SK-N-SH (cell line): ENCODE data around the gene CMC4. TPM values are rescaled to one million over a fixed set of nuclear protein-coding genes. Genes with fewer than 3 reads are reported as not detected.

ENCODE experiments used
- CTCF ChIA-PET: fragments of 300-600, 350-600 bp; formaldehyde crosslinking; extraction: SDS; loops from one replicate; lab custom pipeline; 2021; lab: Yijun Ruan, JAX
- POLR2A ChIA-PET: fragments of 350-600 bp; sonication (Branson Sonifier 250); formaldehyde crosslinking; extraction: SDS; loops from one replicate; lab custom pipeline; 2020; ENCODE audit warnings: antibody characterized with exemption, inconsistent platforms; lab: Yijun Ruan, JAX
- DNase-seq: peaks from one replicate; pipeline ENCODE4 v3.0.0; 2012
- H2AFZ ChIP-seq: fragments of 200-600 bp; sonication (generic); 2 replicates; pipeline ENCODE4 v1.8.1; 2016; ENCODE audit warnings: antibody characterized with exemption, mild to moderate bottlenecking, low read depth
- H3F3A ChIP-seq: fragments of 200-600 bp; sonication (generic); replicated peaks from 2 replicates; pipeline ENCODE3; 2016; ENCODE audit warnings: antibody characterized with exemption, mild to moderate bottlenecking; ENCODE audit not compliant: insufficient read depth
- H3K27ac ChIP-seq, 2 experiments: fragments of 200-500 bp in 1 of 2; fragments of 200-600 bp in 1 of 2; sonication (Bioruptor generic) in 1 of 2; sonication (generic), shearing (Covaris generic) in 1 of 2; 2 replicates each; pipeline versions ENCODE4 v1.5.1 to v1.6.1; 2014 to 2016; ENCODE audit warnings: low read depth in 2 of 2, inconsistent platforms in 1 of 2, low read length in 1 of 2, mild to moderate bottlenecking in 1 of 2, mixed read lengths in 1 of 2
- H3K27me3 ChIP-seq: fragments of 200-600 bp; sonication (generic), shearing (Covaris generic); 2 replicates; pipeline ENCODE4 v1.6.1; 2016; ENCODE audit warnings: mixed run types; ENCODE audit not compliant: insufficient read depth
- H3K36me3 ChIP-seq, 2 experiments: fragments of 200-500 bp in 1 of 2; fragments of 200-600 bp in 1 of 2; sonication (Bioruptor generic) in 1 of 2; sonication (generic) in 1 of 2; replicated peaks in 1 of 2; 2 replicates each; pipeline versions ENCODE3 to v1.5.1; 2014 to 2016; ENCODE audit warnings: low read length in 1 of 2, mild to moderate bottlenecking in 1 of 2; ENCODE audit not compliant: insufficient read depth in 2 of 2, control insufficient read depth in 1 of 2
- H3K4me1 ChIP-seq, 2 experiments: fragments of 200-500 bp in 1 of 2; fragments of 200-600 bp in 1 of 2; sonication (Bioruptor generic) in 1 of 2; sonication (generic), shearing (Covaris generic) in 1 of 2; 2 replicates each; pipeline versions ENCODE4 v1.5.1 to v1.6.1; 2014 to 2016; ENCODE audit warnings: low read depth in 1 of 2, low read length in 1 of 2, mixed run types in 1 of 2; ENCODE audit not compliant: insufficient read depth in 2 of 2, control insufficient read depth in 1 of 2
- H3K4me2 ChIP-seq: fragments of 200-600 bp; sonication (generic), shearing (Covaris generic); 2 replicates; pipeline ENCODE4 v1.6.1; 2017; ENCODE audit warnings: mixed run types
- H3K4me3 ChIP-seq, 2 experiments: fragments of 200-500 bp in 1 of 2; fragments of 200-600 bp in 1 of 2; sonication (Bioruptor generic) in 1 of 2; sonication (generic), shearing (Covaris generic) in 1 of 2; 2 replicates each; pipeline versions ENCODE4 v1.5.1 to v1.8.1; 2014 to 2016; ENCODE audit warnings: low read depth in 2 of 2, inconsistent platforms in 1 of 2, low read length in 1 of 2, mild to moderate bottlenecking in 1 of 2, mixed read lengths in 1 of 2, moderate library complexity in 1 of 2
- H3K79me2 ChIP-seq: fragments of 200-600 bp; sonication (generic); 2 replicates; pipeline ENCODE4 v1.8.1; 2017; ENCODE audit warnings: mild to moderate bottlenecking; ENCODE audit not compliant: insufficient read depth
- H3K9ac ChIP-seq: fragments of 200-600 bp; sonication (generic); 2 replicates; pipeline ENCODE4 v1.6.1; 2017; ENCODE audit warnings: mixed run types
- H3K9me2 ChIP-seq: fragments of 200-600 bp; sonication (generic); 2 replicates; pipeline ENCODE4 v1.6.1; 2017; ENCODE audit warnings: mixed run types
- H3K9me3 ChIP-seq: fragments of 200-600 bp; sonication (generic); 2 replicates; pipeline ENCODE4 v1.6.1; 2017; ENCODE audit warnings: mixed run types, mild to moderate bottlenecking, moderate library complexity
- H4K20me1 ChIP-seq: fragments of 200-600 bp; sonication (generic); 2 replicates; pipeline ENCODE4 v1.6.1; 2017; ENCODE audit warnings: mild to moderate bottlenecking, mixed run types; ENCODE audit not compliant: insufficient read depth
- EP300 ChIP-seq, 2 experiments: IDR thresholded peaks; 2 replicates each; pipeline versions ENCODE4 v1.4.0 to v1.6.1; 2012; ENCODE audit warnings: borderline replicate concordance in 1 of 2, low read depth in 1 of 2, low read length in 1 of 2
- FOSL2 ChIP-seq: IDR thresholded peaks from 2 replicates; pipeline ENCODE4 v1.4.0; 2012; ENCODE audit warnings: low read depth, mild to moderate bottlenecking, moderate library complexity, borderline replicate concordance
- FOXM1 ChIP-seq: IDR thresholded peaks from 2 replicates; pipeline ENCODE4 v1.4.0; 2012; ENCODE audit warnings: low read depth, mild to moderate bottlenecking
- GABPA ChIP-seq: IDR thresholded peaks from 2 replicates; pipeline ENCODE4 v1.4.0; 2012; ENCODE audit warnings: low read depth, mild to moderate bottlenecking
- MEF2A ChIP-seq: IDR thresholded peaks from 2 replicates; pipeline ENCODE4 v1.4.0; 2012; ENCODE audit warnings: low read depth, borderline replicate concordance
- NFIC ChIP-seq: IDR thresholded peaks from 2 replicates; pipeline ENCODE4 v1.4.0; 2012; ENCODE audit warnings: borderline replicate concordance
- RAD21 ChIP-seq: IDR thresholded peaks from 2 replicates; pipeline ENCODE4 v1.6.1; 2012; ENCODE audit warnings: mild to moderate bottlenecking, low read length
- RCOR1 ChIP-seq: fragments of 150-350 bp; IDR thresholded peaks from 2 replicates; pipeline ENCODE4 v1.6.1; 2017; ENCODE audit warnings: antibody characterized with exemption, low read length
- RXRA ChIP-seq: IDR thresholded peaks from 2 replicates; pipeline ENCODE4 v1.4.0; 2012; ENCODE audit warnings: low read depth, mild to moderate bottlenecking, borderline replicate concordance
- SIN3A ChIP-seq: IDR thresholded peaks from 2 replicates; pipeline ENCODE4 v1.6.1; 2012; ENCODE audit warnings: low read depth, mild to moderate bottlenecking, low read length, moderate library complexity, borderline replicate concordance
- SMC3 ChIP-seq: IDR thresholded peaks from 2 replicates; pipeline ENCODE4 v1.6.1; 2012; ENCODE audit warnings: low read depth, low read length, improper control_type of control experiment
- TCF12 ChIP-seq: IDR thresholded peaks from 2 replicates; pipeline ENCODE4 v1.4.0; 2012
- YY1 ChIP-seq: IDR thresholded peaks from 2 replicates; pipeline ENCODE4 v1.4.0; 2012; ENCODE audit warnings: low read depth, mild to moderate bottlenecking
- WGBS: methylation state at CpG from one replicate; pipeline ENCODE4 v1.1.6; 2017; ENCODE audit warnings: low lambda C conversion rate; 5-methylcytosine and 5-hydroxymethylcytosine counted together
- polyA plus RNA-seq, 3 experiments: library from polyadenylated mRNA; depleted of rRNA; stranded (reverse); fragments of >200 nt; gene quantifications; 2 replicates each; pipeline ENCODE4 v1.2.3, GENCODE V29; 2012
- TF ChIP-seq, protein P1 (sequence below): fragments of 200-600 bp; sonication (generic); IDR thresholded peaks from 2 replicates; pipeline ENCODE4 v1.6.1; 2017; ENCODE audit warnings: antibody characterized with exemption, mild to moderate bottlenecking, moderate library complexity
- TF ChIP-seq, protein P2 (sequence below): IDR thresholded peaks from 2 replicates; pipeline ENCODE4; 2012
- TF ChIP-seq, protein P3 (sequence below): IDR thresholded peaks from 2 replicates; pipeline ENCODE4 v1.4.0; 2012; ENCODE audit warnings: low read depth, borderline replicate concordance
- TF ChIP-seq, protein P4 (sequence below): IDR thresholded peaks from 2 replicates; pipeline ENCODE4 v1.6.1; 2012; ENCODE audit warnings: mild to moderate bottlenecking, low read depth, low read length, moderate library complexity
- TF ChIP-seq, protein P5 (sequence below): IDR thresholded peaks from 2 replicates; pipeline ENCODE4 v1.4.0; 2012; ENCODE audit warnings: low read depth

Gene CMC4
- polyA plus RNA-seq, 1 of the 3 experiments (the other 2 are of a cell fraction), result 12.0 TPM

DNA sequence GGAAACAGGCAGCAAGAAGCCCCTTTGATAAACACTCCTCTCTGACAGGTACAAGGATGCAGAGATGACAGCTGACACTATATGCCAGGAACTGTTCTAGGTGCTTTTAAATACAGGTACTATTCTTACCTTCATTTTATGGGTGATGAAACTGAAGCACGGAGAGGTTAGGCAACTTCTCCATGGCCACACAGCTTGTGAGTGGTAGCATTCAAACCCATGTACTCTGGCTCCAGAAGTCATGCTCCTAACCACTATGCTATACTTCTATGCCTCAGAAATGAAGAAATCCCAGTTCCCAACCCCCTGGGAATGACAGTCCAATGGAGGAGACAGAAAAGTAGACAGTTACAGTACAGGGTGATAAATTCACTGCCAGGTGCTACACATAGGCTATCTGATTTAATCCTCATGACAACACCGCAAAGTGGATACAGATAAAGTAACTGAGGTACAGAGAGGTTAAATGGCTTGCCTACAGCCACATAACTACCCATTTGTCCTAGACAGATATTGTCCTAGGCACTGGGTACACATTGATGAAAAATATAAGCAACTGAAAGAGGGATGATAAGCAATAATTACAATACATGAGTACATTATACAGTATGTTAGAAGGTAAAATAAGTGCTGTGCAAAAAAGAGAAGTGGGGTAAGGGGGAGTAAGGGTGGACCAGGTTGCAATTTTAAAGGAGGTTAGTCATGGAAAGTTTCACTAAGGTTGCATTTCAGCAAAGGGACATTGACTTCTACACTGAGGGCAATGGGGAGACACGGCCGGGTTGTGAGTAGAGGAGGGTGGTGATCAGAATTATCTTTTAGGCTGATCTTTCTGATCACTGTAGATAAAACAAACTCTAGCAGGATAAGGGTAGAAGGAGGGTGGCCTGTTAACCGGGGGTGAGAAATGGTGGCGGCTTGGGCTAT is 46.8 kb downstream of the CMC4 start:
- Histone ChIP-seq H3K27ac (no peak overlapping the region), H3K36me3 (no peaks in the 10 kb centered on the region), H3K4me1 (no peaks in the 10 kb centered on the region; a peak in 1 of 4 replicates), H4K20me1 (no peaks in the 10 kb centered on the region), H3K9me3 (no peaks in the 10 kb centered on the region), H3K27me3 (no peaks in the 10 kb centered on the region), H3K9me2 (no peaks in the 10 kb centered on the region)
- no peak for DNase-seq
- TF ChIP-seq GABPA, result no peak
- no peak for TF ChIP-seq FOXM1
- TF ChIP-seq, all 33 proteins: peak for 0
- Histone ChIP-seq H3K4me3 (no peak overlapping the region), H3K79me2 (peaks cover 14% of the 10 kb centered on the region; the same call in 1 of the 2 replicates), H2AFZ (no peak overlapping the region), H3K9ac (no peak overlapping the region), H3K4me2 (no peak overlapping the region), H3F3A (peaks cover 4% of the 10 kb centered on the region)
- 58% methylated on average over 6 of the region's 6 CpGs for WGBS
- ChIA-PET CTCF (interaction anchor here (1.7 kb wide), 1 partner anchor 106 kb away, joined by 4 read pairs; no protein-coding TSS in a partner anchor), POLR2A (no interaction called here)

DNA sequence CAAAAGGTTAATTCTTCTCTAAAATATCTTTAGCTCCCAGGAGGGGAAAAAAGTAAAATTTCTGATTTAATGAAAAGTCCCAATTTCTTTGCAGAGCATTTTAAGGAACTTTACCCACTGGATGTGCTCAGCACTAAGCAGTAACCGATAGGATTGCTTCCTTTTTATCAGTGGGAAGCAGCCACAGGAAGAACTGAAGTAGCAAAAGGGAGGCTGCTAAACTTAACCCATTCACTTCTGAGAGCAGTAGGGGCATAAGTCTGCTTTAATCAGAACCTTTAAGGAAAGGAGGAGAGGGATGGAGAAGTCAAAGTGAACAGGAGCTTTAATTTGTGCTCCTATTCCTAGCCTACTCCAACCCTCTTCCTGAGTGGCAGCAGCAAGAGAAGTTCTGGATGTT is 48.4 kb downstream of the CMC4 start, which contains the start of gene F8:
Gene F8 (minus strand): TSS at position 139 of the 400 bp plus-strand sequence. CDS start 171 bp downstream, outside the sequence.
- DNase-seq, result no peak
- no peaks in the 10 kb centered on the region for H4K20me1 ChIP-seq

More for the DNA sequence above, 48.4 kb downstream of the CMC4 start, which contains the start of gene F8:
- Histone ChIP-seq H3K9me2 (no peaks in the 10 kb centered on the region), H3K4me1 (no peaks in the 10 kb centered on the region), H3K9me3 (no peaks in the 10 kb centered on the region)
- TF ChIP-seq YY1 (no peak), RCOR1 (no peak), RAD21 (no peak), NFIC (no peak), FOXM1 (no peak), SIN3A (no peak), SMC3 (no peak), MEF2A (no peak), RXRA (no peak), EP300 (IDR thresholded peaks at IDR 0.05; ENCODE audit: borderline replicate concordance in 1 of 2, low read depth in 1 of 2, low read length in 1 of 2) (no peak), GABPA (no peak), TCF12 (no peak), FOSL2 (no peak)
- TF ChIP-seq, protein P1, sequence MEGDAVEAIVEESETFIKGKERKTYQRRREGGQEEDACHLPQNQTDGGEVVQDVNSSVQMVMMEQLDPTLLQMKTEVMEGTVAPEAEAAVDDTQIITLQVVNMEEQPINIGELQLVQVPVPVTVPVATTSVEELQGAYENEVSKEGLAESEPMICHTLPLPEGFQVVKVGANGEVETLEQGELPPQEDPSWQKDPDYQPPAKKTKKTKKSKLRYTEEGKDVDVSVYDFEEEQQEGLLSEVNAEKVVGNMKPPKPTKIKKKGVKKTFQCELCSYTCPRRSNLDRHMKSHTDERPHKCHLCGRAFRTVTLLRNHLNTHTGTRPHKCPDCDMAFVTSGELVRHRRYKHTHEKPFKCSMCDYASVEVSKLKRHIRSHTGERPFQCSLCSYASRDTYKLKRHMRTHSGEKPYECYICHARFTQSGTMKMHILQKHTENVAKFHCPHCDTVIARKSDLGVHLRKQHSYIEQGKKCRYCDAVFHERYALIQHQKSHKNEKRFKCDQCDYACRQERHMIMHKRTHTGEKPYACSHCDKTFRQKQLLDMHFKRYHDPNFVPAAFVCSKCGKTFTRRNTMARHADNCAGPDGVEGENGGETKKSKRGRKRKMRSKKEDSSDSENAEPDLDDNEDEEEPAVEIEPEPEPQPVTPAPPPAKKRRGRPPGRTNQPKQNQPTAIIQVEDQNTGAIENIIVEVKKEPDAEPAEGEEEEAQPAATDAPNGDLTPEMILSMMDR, result no peak
- TF ChIP-seq, protein P2, sequence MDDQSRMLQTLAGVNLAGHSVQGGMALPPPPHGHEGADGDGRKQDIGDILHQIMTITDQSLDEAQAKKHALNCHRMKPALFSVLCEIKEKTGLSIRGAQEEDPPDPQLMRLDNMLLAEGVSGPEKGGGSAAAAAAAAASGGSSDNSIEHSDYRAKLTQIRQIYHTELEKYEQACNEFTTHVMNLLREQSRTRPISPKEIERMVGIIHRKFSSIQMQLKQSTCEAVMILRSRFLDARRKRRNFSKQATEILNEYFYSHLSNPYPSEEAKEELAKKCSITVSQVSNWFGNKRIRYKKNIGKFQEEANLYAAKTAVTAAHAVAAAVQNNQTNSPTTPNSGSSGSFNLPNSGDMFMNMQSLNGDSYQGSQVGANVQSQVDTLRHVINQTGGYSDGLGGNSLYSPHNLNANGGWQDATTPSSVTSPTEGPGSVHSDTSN, result no peak
- TF ChIP-seq, protein P3, sequence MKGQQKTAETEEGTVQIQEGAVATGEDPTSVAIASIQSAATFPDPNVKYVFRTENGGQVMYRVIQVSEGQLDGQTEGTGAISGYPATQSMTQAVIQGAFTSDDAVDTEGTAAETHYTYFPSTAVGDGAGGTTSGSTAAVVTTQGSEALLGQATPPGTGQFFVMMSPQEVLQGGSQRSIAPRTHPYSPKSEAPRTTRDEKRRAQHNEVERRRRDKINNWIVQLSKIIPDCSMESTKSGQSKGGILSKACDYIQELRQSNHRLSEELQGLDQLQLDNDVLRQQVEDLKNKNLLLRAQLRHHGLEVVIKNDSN, result no peak
- TF ChIP-seq, protein P4, sequence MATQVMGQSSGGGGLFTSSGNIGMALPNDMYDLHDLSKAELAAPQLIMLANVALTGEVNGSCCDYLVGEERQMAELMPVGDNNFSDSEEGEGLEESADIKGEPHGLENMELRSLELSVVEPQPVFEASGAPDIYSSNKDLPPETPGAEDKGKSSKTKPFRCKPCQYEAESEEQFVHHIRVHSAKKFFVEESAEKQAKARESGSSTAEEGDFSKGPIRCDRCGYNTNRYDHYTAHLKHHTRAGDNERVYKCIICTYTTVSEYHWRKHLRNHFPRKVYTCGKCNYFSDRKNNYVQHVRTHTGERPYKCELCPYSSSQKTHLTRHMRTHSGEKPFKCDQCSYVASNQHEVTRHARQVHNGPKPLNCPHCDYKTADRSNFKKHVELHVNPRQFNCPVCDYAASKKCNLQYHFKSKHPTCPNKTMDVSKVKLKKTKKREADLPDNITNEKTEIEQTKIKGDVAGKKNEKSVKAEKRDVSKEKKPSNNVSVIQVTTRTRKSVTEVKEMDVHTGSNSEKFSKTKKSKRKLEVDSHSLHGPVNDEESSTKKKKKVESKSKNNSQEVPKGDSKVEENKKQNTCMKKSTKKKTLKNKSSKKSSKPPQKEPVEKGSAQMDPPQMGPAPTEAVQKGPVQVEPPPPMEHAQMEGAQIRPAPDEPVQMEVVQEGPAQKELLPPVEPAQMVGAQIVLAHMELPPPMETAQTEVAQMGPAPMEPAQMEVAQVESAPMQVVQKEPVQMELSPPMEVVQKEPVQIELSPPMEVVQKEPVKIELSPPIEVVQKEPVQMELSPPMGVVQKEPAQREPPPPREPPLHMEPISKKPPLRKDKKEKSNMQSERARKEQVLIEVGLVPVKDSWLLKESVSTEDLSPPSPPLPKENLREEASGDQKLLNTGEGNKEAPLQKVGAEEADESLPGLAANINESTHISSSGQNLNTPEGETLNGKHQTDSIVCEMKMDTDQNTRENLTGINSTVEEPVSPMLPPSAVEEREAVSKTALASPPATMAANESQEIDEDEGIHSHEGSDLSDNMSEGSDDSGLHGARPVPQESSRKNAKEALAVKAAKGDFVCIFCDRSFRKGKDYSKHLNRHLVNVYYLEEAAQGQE, result no peak
- TF ChIP-seq, protein P5, sequence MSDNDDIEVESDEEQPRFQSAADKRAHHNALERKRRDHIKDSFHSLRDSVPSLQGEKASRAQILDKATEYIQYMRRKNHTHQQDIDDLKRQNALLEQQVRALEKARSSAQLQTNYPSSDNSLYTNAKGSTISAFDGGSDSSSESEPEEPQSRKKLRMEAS, result no peak
- TF ChIP-seq, all 33 proteins: peak for 0
- Histone ChIP-seq H3K79me2 (no peaks in the 10 kb centered on the region; the same call in 1 of the 2 replicates), H3K4me2 (no peak within 1 kb of the TSS), H3F3A (peaks cover 4% of the 10 kb centered on the region), H3K36me3 (no peaks in the 10 kb centered on the region), H2AFZ (no peak within 1 kb of the TSS), H3K4me3 (no peak within 1 kb of the TSS), H3K27ac (no peak within 1 kb of the TSS), H3K9ac (no peak within 1 kb of the TSS), H3K27me3 (no peaks in the 10 kb centered on the region)
- WGBS, result 29% methylated on average over 1 of the region's 1 CpG
- ChIA-PET CTCF (no interaction called here), POLR2A (no interaction called here)
